Liver (tissue), 9 donors: Measurements from ENCODE around the gene INSYN2B. TPM values are rescaled to one million over a fixed set of nuclear protein-coding genes. Genes with fewer than 3 reads are reported as not detected.

Experiments used
- DNase-seq: peaks from one replicate; pipeline ENCODE4 v3.0.0-alpha.2; 2017; ENCODE audit warnings: low spot score
- H3K27ac ChIP-seq, 2 donors: one replicate each; pipeline ENCODE4 v1.7.0; 2013; ENCODE audit warnings: inconsistent platforms in 2 of 2, low read length in 2 of 2, control low read depth in 1 of 2, low read depth in 1 of 2, mild to moderate bottlenecking in 1 of 2
- H3K27me3 ChIP-seq, 4 donors: one replicate each; pipeline versions ENCODE4 v1.6.1 to v1.7.0; 2013; ENCODE audit warnings: low read length in 3 of 4, inconsistent platforms in 1 of 4, mild to moderate bottlenecking in 1 of 4, moderate library complexity in 1 of 4; ENCODE audit not compliant: control insufficient read depth in 4 of 4, insufficient read depth in 4 of 4
- H3K36me3 ChIP-seq, 4 donors: one replicate each; pipeline versions ENCODE4 v1.6.1 to v1.7.0; 2013; ENCODE audit warnings: low read length in 3 of 4, mild to moderate bottlenecking in 3 of 4, low read depth in 1 of 4, moderate library complexity in 1 of 4; ENCODE audit not compliant: control insufficient read depth in 4 of 4, insufficient read depth in 3 of 4
- H3K4me1 ChIP-seq, 4 donors: one replicate each; pipeline versions ENCODE4 v1.6.1 to v1.7.0; 2013; ENCODE audit warnings: low read length in 3 of 4, mild to moderate bottlenecking in 3 of 4, moderate library complexity in 1 of 4; ENCODE audit not compliant: control insufficient read depth in 4 of 4, insufficient read depth in 4 of 4
- H3K4me3 ChIP-seq, 3 donors: one replicate each; pipeline versions ENCODE4 v1.6.1 to v1.7.0; 2013; ENCODE audit warnings: low read length in 3 of 3, control low read depth in 1 of 3, low read depth in 1 of 3, mild to moderate bottlenecking in 1 of 3
- H3K9ac ChIP-seq, 2 donors: one replicate each; pipeline ENCODE4 v1.7.0; 2013; ENCODE audit warnings: low read length in 2 of 2, mild to moderate bottlenecking in 2 of 2, moderate library complexity in 2 of 2, control low read depth in 1 of 2, low read depth in 1 of 2
- H3K9me3 ChIP-seq, 4 donors: one replicate each; pipeline versions ENCODE4 v1.6.1 to v1.7.0; 2013; ENCODE audit warnings: low read length in 3 of 4; ENCODE audit not compliant: control insufficient read depth in 4 of 4
- EGR1 ChIP-seq, 2 donors: IDR thresholded peaks; 2 replicates each; pipeline ENCODE4 v1.6.1; 2016 to 2018; ENCODE audit warnings: antibody characterized with exemption in 2 of 2, low read depth in 2 of 2
- FOXA1 ChIP-seq: IDR thresholded peaks from 2 replicates; pipeline ENCODE4 v1.6.1; 2016; ENCODE audit warnings: antibody characterized with exemption
- FOXA2 ChIP-seq: IDR thresholded peaks from 2 replicates; pipeline ENCODE4 v1.6.1; 2016; ENCODE audit warnings: antibody characterized with exemption
- GABPA ChIP-seq, 2 donors: IDR thresholded peaks in 1 of 2; conservative IDR thresholded peaks in 1 of 2; 2 replicates each; pipeline ENCODE4 v1.6.1; 2016; ENCODE audit warnings: antibody characterized with exemption in 2 of 2, mild to moderate bottlenecking in 1 of 2, moderate library complexity in 1 of 2
- HNF4A ChIP-seq, 2 donors: conservative IDR thresholded peaks; 2 replicates each; pipeline ENCODE4 v1.6.1; 2016; ENCODE audit warnings: antibody characterized with exemption in 2 of 2, mild to moderate bottlenecking in 2 of 2
- HNF4G ChIP-seq: IDR thresholded peaks from 2 replicates; pipeline ENCODE4 v1.6.1; 2016; ENCODE audit warnings: antibody characterized with exemption
- JUND ChIP-seq, 2 donors: IDR thresholded peaks; 2 replicates each; pipeline ENCODE4 v1.6.1; 2016; ENCODE audit warnings: antibody characterized with exemption in 2 of 2
- MAX ChIP-seq: IDR thresholded peaks from 2 replicates; pipeline ENCODE4 v1.6.1; 2016; ENCODE audit warnings: antibody characterized with exemption
- NR2F2 ChIP-seq: IDR thresholded peaks from 2 replicates; pipeline ENCODE4 v1.6.1; 2016; ENCODE audit warnings: antibody characterized with exemption
- RAD21 ChIP-seq, 2 donors: IDR thresholded peaks; 2 replicates each; pipeline ENCODE4 v1.6.1; 2016; ENCODE audit warnings: antibody characterized with exemption in 2 of 2, mild to moderate bottlenecking in 2 of 2
- RXRA ChIP-seq, 2 donors: IDR thresholded peaks; 2 replicates each; pipeline ENCODE4 v1.6.1; 2017 to 2018; ENCODE audit warnings: antibody characterized with exemption in 2 of 2, mild to moderate bottlenecking in 1 of 2
- SP1 ChIP-seq: IDR thresholded peaks from 2 replicates; pipeline ENCODE4 v1.6.1; 2018; ENCODE audit warnings: antibody characterized with exemption, mild to moderate bottlenecking
- TAF1 ChIP-seq: conservative IDR thresholded peaks from 2 replicates; pipeline ENCODE4 v1.6.1; 2016; ENCODE audit warnings: antibody characterized with exemption, mild to moderate bottlenecking
- YY1 ChIP-seq: IDR thresholded peaks from 2 replicates; pipeline ENCODE4 v1.6.1; 2016; ENCODE audit warnings: antibody characterized with exemption, mild to moderate bottlenecking
- WGBS: extraction: QIAGEN DNeasy Blood & Tissue Kit; methylation state at CpG from one replicate; pipeline ENCODE4 v1.1.7; 2013; 5-methylcytosine and 5-hydroxymethylcytosine counted together
- polyA plus RNA-seq, 2 donors: library from polyadenylated mRNA; stranded (reverse) in 1 of 2; unstranded in 1 of 2; fragments of 200-250 nt in 1 of 2; fragments of >200 nt in 1 of 2; fragmentation: Nextera tagmentation in 1 of 2; extraction: Ambion mirVana in 1 of 2; gene quantifications; one replicate each; pipeline versions ENCODE4 v1.2.1 to v1.2.3, GENCODE V29; 2013 to 2015
- total RNA-seq, 2 donors: library from RNA; depleted of rRNA; stranded (reverse); fragments of >200 nt; gene quantifications; one replicate each; pipeline ENCODE4 v1.2.3, GENCODE V29; 2014
- TF ChIP-seq, protein P1 (sequence below): IDR thresholded peaks from 2 replicates; pipeline ENCODE4 v1.6.1; 2016; ENCODE audit warnings: antibody characterized with exemption, mild to moderate bottlenecking
- TF ChIP-seq, protein P2 (sequence below): IDR thresholded peaks from 2 replicates; pipeline ENCODE4 v1.6.1; 2016; ENCODE audit warnings: antibody characterized with exemption
- TF ChIP-seq, protein P3 (sequence below): fragments of 150-350 bp; IDR thresholded peaks from 2 replicates; pipeline ENCODE4 v1.5.1; 2017; ENCODE audit warnings: improper control_type of control experiment, low read depth, low read length; ENCODE audit not compliant: missing input control
- TF ChIP-seq, protein P4 (sequence below): IDR thresholded peaks from 2 replicates; pipeline ENCODE4 v1.6.1; 2016; ENCODE audit warnings: antibody characterized with exemption
- donor health status: healthy.
- donor health status: healthy.
- donor health status: healthy.
- donor health status: healthy.
- donor health status: healthy.

INSYN2B gene
- total and polyA plus RNA-seq, 4 donors, result 0.08 to 0.33 (median 0.13) TPM; not detected in 1

DNA sequence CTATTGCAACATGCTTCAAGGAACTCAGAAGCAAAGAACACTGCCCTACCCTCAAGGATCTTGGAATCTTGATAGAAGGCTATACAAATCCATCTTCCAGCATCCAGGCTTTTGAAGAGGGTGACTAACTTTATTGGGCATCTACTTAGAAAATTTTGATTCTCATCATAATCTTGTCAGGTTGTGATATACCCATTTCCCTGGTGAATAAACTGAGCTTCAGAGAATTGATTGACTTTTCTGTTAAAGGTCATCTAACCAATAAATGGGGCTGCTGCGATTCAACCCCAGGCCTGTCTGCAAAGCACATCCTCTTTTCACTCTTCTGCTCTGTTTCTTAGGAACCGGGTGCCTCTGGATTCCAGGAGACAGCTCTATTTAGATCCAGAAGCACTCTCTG is 19.9 kb upstream of the INSYN2B start:
- no peak for DNase-seq
- H3K27ac ChIP-seq, result no peak overlapping the region
- H3K36me3 ChIP-seq, result peaks cover 0 to 3% (median 0%) of the 10 kb centered on the region in 4 donors
- no peaks in the 10 kb centered on the region for H3K27me3 ChIP-seq
- H3K9ac ChIP-seq, result no peak overlapping the region
- no peaks in the 10 kb centered on the region for H3K4me1 ChIP-seq
- 87% methylated on average over 2 of the region's 2 CpGs for WGBS
- TF ChIP-seq RXRA (IDR thresholded peaks at IDR 0.05) (no peak), JUND (IDR thresholded peaks at IDR 0.05) (no peak), GABPA (IDR thresholded peaks at IDR 0.05 in 1 of 2, conservative IDR thresholded peaks at IDR 0.05 in 1 of 2) (no peak), SP1 (no peak), TAF1 (no peak), RAD21 (IDR thresholded peaks at IDR 0.05) (no peak), HNF4A (conservative IDR thresholded peaks at IDR 0.05) (no peak), NR2F2 (no peak), EGR1 (IDR thresholded peaks at IDR 0.05; ENCODE audit: low read depth in 2 of 2) (no peak), FOXA1 (no peak), YY1 (no peak), MAX (no peak), FOXA2 (no peak)
- TF ChIP-seq, protein P1, sequence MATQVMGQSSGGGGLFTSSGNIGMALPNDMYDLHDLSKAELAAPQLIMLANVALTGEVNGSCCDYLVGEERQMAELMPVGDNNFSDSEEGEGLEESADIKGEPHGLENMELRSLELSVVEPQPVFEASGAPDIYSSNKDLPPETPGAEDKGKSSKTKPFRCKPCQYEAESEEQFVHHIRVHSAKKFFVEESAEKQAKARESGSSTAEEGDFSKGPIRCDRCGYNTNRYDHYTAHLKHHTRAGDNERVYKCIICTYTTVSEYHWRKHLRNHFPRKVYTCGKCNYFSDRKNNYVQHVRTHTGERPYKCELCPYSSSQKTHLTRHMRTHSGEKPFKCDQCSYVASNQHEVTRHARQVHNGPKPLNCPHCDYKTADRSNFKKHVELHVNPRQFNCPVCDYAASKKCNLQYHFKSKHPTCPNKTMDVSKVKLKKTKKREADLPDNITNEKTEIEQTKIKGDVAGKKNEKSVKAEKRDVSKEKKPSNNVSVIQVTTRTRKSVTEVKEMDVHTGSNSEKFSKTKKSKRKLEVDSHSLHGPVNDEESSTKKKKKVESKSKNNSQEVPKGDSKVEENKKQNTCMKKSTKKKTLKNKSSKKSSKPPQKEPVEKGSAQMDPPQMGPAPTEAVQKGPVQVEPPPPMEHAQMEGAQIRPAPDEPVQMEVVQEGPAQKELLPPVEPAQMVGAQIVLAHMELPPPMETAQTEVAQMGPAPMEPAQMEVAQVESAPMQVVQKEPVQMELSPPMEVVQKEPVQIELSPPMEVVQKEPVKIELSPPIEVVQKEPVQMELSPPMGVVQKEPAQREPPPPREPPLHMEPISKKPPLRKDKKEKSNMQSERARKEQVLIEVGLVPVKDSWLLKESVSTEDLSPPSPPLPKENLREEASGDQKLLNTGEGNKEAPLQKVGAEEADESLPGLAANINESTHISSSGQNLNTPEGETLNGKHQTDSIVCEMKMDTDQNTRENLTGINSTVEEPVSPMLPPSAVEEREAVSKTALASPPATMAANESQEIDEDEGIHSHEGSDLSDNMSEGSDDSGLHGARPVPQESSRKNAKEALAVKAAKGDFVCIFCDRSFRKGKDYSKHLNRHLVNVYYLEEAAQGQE, result no peak
- TF ChIP-seq, protein P2, sequence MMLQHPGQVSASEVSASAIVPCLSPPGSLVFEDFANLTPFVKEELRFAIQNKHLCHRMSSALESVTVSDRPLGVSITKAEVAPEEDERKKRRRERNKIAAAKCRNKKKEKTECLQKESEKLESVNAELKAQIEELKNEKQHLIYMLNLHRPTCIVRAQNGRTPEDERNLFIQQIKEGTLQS, result no peak
- TF ChIP-seq, protein P3, sequence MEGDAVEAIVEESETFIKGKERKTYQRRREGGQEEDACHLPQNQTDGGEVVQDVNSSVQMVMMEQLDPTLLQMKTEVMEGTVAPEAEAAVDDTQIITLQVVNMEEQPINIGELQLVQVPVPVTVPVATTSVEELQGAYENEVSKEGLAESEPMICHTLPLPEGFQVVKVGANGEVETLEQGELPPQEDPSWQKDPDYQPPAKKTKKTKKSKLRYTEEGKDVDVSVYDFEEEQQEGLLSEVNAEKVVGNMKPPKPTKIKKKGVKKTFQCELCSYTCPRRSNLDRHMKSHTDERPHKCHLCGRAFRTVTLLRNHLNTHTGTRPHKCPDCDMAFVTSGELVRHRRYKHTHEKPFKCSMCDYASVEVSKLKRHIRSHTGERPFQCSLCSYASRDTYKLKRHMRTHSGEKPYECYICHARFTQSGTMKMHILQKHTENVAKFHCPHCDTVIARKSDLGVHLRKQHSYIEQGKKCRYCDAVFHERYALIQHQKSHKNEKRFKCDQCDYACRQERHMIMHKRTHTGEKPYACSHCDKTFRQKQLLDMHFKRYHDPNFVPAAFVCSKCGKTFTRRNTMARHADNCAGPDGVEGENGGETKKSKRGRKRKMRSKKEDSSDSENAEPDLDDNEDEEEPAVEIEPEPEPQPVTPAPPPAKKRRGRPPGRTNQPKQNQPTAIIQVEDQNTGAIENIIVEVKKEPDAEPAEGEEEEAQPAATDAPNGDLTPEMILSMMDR, result no peak
- TF ChIP-seq, protein P4, sequence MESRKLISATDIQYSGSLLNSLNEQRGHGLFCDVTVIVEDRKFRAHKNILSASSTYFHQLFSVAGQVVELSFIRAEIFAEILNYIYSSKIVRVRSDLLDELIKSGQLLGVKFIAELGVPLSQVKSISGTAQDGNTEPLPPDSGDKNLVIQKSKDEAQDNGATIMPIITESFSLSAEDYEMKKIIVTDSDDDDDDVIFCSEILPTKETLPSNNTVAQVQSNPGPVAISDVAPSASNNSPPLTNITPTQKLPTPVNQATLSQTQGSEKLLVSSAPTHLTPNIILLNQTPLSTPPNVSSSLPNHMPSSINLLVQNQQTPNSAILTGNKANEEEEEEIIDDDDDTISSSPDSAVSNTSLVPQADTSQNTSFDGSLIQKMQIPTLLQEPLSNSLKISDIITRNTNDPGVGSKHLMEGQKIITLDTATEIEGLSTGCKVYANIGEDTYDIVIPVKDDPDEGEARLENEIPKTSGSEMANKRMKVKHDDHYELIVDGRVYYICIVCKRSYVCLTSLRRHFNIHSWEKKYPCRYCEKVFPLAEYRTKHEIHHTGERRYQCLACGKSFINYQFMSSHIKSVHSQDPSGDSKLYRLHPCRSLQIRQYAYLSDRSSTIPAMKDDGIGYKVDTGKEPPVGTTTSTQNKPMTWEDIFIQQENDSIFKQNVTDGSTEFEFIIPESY, result no peak
- H3K4me3 ChIP-seq, result no peak overlapping the region
- no peaks in the 10 kb centered on the region for H3K9me3 ChIP-seq

DNA sequence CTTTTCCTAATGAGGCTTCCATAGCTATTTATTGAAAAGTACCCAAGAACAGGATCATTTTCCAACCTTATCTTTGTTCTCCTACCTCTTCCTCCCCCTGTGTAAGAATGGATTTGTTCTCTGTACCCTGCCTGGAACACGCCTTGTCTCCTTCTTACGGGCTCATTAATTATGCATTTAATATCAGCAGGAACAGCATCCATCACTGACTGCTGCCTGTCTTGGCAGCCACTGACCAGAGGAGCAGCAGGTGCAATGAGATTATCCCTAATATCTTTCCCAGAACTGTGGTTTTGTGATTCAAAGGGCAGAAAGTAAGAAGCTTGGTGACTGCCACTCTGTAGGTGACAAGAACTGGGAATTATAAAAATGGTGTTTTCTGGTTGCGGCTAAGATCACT is 19.3 kb upstream of the INSYN2B start:
- 89% methylated on average over 3 of the region's 3 CpGs for WGBS
- H3K4me1 ChIP-seq, result no peaks in the 10 kb centered on the region

More for the DNA sequence above, 19.3 kb upstream of the INSYN2B start:
- Histone ChIP-seq H3K9me3 (no peaks in the 10 kb centered on the region), H3K27ac (no peak overlapping the region), H3K9ac (no peak overlapping the region), H3K27me3 (no peaks in the 10 kb centered on the region), H3K36me3 (peaks cover 0 to 3% (median 0%) of the 10 kb centered on the region in 4 donors), H3K4me3 (no peak overlapping the region)
- no peak for TF ChIP-seq HNF4G
- TF ChIP-seq, protein P3, result no peak
- TF ChIP-seq NR2F2, result no peak
- no peak for TF ChIP-seq FOXA2
- no peak for TF ChIP-seq EGR1 (IDR thresholded peaks at IDR 0.05; ENCODE audit: low read depth in 2 of 2)
- no peak for DNase-seq
